RPMI8226 (cell line): ENCODE measurements around the gene ATOH8.
A peak's percentile ranks its signal among the peaks of the same experiment; 100 is the strongest.

Experiments
- DNase-seq: peaks from one replicate; pipeline ENCODE4 v3.0.0-alpha.2; 2015

ATOH8 gene

GRCh38 chr2:85772019-85772745, 18.4 kb downstream of the ATOH8 start:
- peak; percentile 87 for DNase-seq

GRCh38 chr2:85772841-85773491, 19.2 kb downstream of the ATOH8 start:
- no peak for DNase-seq

- DNase-seq: no peak
Observed at GRCh38 chr2:85773692-85774091, 19.9 kb downstream of the ATOH8 start.

- no peak for DNase-seq
Observed at GRCh38 chr2:85774126-85774978, 20.6 kb downstream of the ATOH8 start.

GRCh38 chr2:85775406-85776381, 21.9 kb downstream of the ATOH8 start:
- DNase-seq: no peak

DNA sequence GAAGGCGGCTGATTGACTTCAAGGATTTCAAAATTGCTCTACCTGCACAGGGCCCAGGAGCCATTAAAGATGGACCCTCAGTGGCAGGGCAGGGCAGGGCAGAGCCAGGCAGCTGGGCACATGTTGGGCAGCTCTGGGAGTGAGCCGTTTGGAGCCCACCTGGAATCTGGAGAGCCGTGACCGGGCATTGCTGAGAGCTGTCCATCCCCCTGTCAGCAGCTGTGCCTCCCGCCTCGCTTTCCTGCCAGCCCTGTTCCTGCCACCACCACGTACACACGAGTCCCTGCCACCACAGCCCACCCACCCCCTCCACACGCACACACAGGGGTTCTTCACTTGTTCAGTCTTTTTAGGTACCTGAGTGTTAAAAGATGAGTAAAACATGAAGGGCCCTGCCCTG, 22.9 kb downstream of the ATOH8 start:
- no peak for DNase-seq

GRCh38 chr2:85777441-85777861, 23.7 kb downstream of the ATOH8 start:
- no peak for DNase-seq

GRCh38 chr2:85778646-85779379, 25.0 kb downstream of the ATOH8 start:
- no peak for DNase-seq

DNA sequence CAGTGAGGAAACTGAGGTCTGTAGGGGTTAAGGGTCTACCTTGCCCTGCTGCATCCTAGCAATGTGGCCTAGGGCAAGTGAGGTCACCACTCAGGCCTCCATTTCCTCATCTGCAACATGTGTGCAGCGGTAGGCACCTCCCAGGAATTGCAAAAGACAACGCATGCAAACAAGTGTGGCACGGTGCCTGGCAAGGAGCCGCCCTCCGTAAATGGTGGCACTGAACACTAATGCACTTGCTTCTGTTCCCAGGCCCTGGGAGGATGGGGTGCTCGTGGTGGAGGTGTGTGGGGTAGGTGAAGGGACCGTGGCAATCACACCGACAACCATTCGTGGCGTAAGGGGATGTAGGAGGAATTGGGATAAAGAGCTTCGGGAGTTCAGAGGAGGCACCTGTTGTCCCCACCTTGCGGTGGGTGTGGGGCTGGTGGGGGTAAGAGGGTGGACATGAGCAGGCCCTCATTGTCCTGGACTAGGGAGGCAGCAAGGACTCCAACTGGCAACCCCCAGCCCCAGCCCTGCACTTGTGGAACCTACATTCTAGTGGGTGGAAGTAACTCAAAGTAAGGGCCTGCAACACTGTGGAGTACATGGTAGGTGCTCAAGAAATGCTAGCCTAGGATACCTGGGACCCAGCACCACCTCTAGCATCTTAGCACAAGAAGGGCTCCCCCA, 26.0 kb downstream of the ATOH8 start:
- no peak for DNase-seq

DNA sequence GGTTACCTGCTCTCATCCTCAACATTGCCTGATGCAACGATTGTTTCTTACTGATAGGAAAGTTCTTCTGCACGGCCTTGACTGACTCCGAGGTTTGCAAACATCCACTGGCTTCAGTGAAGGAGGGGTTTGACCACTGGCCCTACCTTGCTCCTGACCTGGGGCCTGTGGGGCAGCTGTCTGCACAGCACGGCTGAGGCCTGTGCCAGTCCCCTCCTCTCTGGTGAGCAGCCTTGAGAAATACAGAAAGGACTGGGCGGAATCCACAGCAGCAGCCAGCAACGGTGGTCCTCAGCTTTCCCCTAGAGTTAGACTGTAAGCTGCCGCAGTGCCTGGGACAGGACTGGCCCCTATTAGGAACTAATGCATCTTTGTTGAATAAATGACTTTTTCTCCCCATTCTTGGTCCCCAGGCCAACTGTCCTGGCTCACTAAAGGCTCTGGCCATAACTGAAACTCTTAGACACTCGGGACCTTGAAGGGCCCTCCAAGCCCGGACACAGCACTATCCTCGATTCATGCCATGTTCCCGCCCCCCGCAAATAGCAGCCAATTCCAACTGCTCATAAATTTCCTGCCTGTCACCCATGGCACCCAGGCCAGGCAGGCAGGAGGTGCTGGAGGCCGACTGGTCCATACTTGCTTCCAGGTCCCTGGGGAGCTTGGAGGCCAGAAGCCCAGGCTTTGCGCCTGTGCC, 26.7 kb downstream of the ATOH8 start:
- no peak for DNase-seq

DNA sequence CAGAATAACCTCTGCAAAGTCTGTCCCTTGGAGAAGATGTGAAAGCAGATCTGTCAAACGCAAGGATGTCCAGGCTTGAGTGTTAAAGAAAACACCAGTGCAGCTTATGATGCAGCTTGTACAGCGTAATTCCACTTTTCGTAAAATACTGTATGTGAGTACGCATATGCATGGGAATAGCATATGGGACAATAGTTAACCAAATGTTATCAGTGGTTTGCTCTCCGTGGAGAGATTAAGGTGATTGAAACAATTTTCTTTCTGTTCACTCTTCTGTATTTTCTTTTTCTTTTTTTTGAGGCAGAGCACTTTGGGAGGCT, 27.2 kb downstream of the ATOH8 start:
- DNase-seq: no peak

DNA sequence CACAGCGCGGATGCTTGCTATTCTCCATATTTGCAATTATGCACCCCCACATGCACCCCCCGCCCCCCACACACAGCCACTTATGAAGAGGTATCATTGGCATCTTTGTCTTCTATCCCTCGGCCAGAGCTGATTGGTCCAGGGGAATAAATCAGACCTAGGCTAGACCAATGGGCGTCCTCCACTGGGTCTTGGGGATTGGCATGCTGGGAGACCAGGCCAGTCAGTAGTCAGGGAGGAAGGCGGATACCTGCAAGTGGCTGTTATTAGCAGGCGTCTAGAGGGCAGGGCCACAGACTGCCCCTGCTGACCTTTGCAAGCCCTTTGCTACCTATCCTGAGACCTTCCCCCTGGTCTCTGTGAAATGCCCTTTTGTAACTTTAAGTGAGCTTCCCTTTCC, 30.0 kb downstream of the ATOH8 start:
- DNase-seq: no peak

DNA sequence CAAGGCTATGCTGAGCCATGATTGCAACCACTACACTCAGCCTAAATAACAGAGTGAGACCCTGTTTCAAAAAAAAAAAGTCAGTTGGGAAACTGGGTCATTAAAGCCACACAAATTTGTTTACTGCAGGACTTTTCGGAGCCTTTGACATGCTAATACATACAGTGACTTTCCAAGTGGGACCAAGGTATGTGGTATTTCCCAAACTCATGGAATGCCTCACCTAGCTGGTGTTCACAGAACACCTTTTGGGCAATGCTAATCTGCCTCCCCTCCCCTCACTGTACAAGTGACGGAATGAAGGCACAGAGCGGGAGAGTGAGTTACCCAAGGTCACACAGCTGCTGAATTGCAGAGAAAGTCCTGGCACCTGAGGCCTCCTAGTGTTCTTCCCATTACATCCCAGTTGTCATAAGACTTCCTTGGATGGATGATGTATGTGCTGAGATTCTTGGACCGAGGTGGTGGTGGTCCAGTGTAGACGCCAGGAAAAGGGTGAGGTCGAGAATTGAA, 30.7 kb downstream of the ATOH8 start:
- DNase-seq: no peak

DNA sequence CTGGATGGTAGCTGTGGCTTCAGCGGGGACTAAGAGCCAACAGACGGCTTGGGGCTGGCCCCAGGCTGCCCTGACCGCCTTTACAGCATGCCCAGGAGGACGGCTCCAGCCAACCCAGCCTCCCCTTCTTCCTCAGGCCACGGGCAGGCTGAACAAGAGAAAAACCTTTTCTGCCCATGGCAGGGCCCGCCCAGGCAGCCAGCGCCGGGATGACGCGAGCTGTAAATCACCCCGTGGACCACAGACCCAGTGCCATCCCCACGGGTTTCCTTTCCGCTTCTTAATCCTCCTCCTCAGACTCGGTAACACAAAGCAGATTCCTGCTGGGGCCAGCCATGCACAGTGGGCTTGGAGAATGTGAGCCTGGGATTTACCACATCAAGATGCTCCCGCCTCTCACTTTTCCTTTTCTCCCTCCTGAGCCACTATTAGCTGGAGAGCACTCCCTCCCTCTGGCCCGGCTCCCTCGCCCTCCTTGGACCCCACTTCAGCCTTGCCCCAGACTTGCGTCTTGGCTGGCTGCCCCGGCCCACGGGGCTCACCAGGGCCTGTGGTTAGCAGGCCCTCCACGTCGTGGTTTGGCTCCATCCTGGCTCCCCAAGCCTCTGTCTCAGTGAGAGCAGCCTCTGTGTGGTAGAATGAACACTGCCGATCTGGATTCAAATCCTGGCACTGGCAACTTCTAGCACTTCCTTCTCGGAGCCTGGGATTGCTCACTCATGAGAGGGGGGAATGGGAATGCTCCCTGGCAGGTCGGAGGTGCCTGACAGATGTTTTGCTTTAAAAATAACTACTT, 31.4 kb downstream of the ATOH8 start:
- DNase-seq: peak; percentile 25

DNA sequence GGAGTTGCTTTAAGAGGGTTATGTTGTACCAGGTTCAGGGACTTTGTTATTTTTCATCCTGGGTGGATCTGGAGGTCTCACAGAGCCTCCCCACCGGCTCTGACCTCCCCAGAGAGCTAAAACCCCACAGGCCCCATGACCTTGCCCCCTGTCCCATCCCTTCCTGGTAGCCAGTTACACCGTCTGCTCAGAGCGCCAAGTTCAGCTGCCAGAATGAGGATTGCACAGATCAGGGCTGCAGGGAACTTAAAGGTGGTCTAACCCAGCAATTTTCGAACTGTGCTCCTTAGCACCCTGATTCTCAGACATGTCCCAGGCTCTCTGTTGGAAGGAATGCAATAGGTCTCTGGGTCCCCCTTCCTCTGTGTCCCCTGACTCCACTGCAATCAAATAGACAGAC, 32.1 kb downstream of the ATOH8 start:
- no peak for DNase-seq

GRCh38 chr2:85786444-85786843, 32.7 kb downstream of the ATOH8 start:
- no peak for DNase-seq

DNA sequence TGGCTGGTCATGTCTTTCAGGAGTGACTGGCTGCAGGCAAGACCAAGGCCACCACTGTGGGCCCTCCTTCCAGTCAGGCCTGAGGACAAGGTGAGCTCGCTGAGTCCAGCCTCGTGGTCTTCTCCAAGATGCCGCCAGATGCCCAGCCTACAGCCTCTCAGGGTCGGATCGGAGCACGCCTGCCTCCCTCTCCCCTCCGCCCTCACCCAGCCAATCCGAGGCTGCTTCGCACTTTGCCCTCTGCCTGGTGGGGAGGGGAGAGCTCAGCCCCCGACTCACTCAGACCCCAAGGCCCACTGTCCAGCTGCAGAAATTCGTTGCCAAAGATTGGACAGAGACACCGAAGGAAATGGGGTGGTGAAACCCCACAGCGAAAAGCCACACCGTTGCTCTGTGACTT, 33.1 kb downstream of the ATOH8 start:
- DNase-seq: no peak

GRCh38 chr2:85787282-85787980, 33.6 kb downstream of the ATOH8 start:
- DNase-seq: no peak

- no peak for DNase-seq
Observed at GRCh38 chr2:85787981-85788340, 34.2 kb downstream of the ATOH8 start.
